ENCODE measurements around the gene HIF1AN.
A peak's percentile ranks its signal among the peaks of the same experiment; 100 is the strongest.
"Not testable (repeated sequence)": the region's sequence is repeated elsewhere in the genome, so short reads cannot be mapped to it uniquely, and the experiment has no call there.

HIF1AN gene

GRCh38 chr10:100561005-100561404 is 25.3 kb downstream of the HIF1AN start:
- no peaks in the 10 kb centered on the region for H3K9me3 ChIP-seq (ENCODE audit: low read length)

GRCh38 chr10:100562008-100562672 is 26.4 kb downstream of the HIF1AN start:
- Histone ChIP-seq H3K9me3 (ENCODE audit: low read length) (no peaks in the 10 kb centered on the region), H3K4me3 (ENCODE audit: low read length) (no peak overlapping the region), H3K27me3 (ENCODE audit: insufficient read depth, low read length) (peaks cover 5% of the 10 kb centered on the region), H2AFZ (ENCODE audit: low read depth, low read length) (no peak overlapping the region), H3K4me1 (ENCODE audit: insufficient read depth, low read length) (no peaks in the 10 kb centered on the region), H3K36me3 (ENCODE audit: insufficient read depth, low read length) (peaks cover 3% of the 10 kb centered on the region)

More at GRCh38 chr10:100561005-100561404, 25.3 kb downstream of the HIF1AN start:
- Histone ChIP-seq H3K4me1 (ENCODE audit: insufficient read depth, low read length) (no peaks in the 10 kb centered on the region), H3K27me3 (ENCODE audit: insufficient read depth, low read length) (no peaks in the 10 kb centered on the region), H2AFZ (ENCODE audit: low read depth, low read length) (no peak overlapping the region), H3K4me3 (ENCODE audit: low read length) (no peak overlapping the region), H3K36me3 (ENCODE audit: insufficient read depth, low read length) (peaks cover 3% of the 10 kb centered on the region)

- no peaks in the 10 kb centered on the region for H3K36me3 ChIP-seq (ENCODE audit: insufficient read depth, low read length)
- peaks cover 11% of the 10 kb centered on the region for H3K27me3 ChIP-seq (ENCODE audit: insufficient read depth, low read length)
These were observed 29.7 kb downstream of the HIF1AN start for GRCh38 chr10:100565206-100565985.

GRCh38 chr10:100566561-100566960 is 30.8 kb downstream of the HIF1AN start:
- H2AFZ ChIP-seq (ENCODE audit: low read depth, low read length), result no peak overlapping the region
- H3K36me3 ChIP-seq (ENCODE audit: insufficient read depth, low read length), result no peaks in the 10 kb centered on the region
- no peak overlapping the region for H3K4me3 ChIP-seq (ENCODE audit: low read length)
- H3K9me3 ChIP-seq (ENCODE audit: low read length), result no peaks in the 10 kb centered on the region
- peaks cover 11% of the 10 kb centered on the region for H3K4me1 ChIP-seq (ENCODE audit: insufficient read depth, low read length)
- H3K27me3 ChIP-seq (ENCODE audit: insufficient read depth, low read length), result peaks cover 11% of the 10 kb centered on the region

More at GRCh38 chr10:100565206-100565985, 29.7 kb downstream of the HIF1AN start:
- Histone ChIP-seq H3K4me1 (ENCODE audit: insufficient read depth, low read length) (peaks cover 2% of the 10 kb centered on the region), H3K9me3 (ENCODE audit: low read length) (no peaks in the 10 kb centered on the region), H3K4me3 (ENCODE audit: low read length) (no peak overlapping the region), H2AFZ (ENCODE audit: low read depth, low read length) (no peak overlapping the region)

- Histone ChIP-seq H3K4me1 (ENCODE audit: insufficient read depth, low read length) (peaks cover 11% of the 10 kb centered on the region), H3K27me3 (ENCODE audit: insufficient read depth, low read length) (peaks cover 11% of the 10 kb centered on the region), H3K36me3 (ENCODE audit: insufficient read depth, low read length) (no peaks in the 10 kb centered on the region), H3K9me3 (ENCODE audit: low read length) (no peaks in the 10 kb centered on the region), H3K4me3 (ENCODE audit: low read length) (no peak overlapping the region), H2AFZ (ENCODE audit: low read depth, low read length) (no peak overlapping the region)
These were observed 31.5 kb downstream of the HIF1AN start for GRCh38 chr10:100567249-100567648.

- H3K27me3 ChIP-seq (ENCODE audit: insufficient read depth, low read length), result peaks cover 11% of the 10 kb centered on the region
- no peaks in the 10 kb centered on the region for H3K9me3 ChIP-seq (ENCODE audit: low read length)
- no peaks in the 10 kb centered on the region for H3K36me3 ChIP-seq (ENCODE audit: insufficient read depth, low read length)
- no peak overlapping the region for H3K4me3 ChIP-seq (ENCODE audit: low read length)
- H3K4me1 ChIP-seq (ENCODE audit: insufficient read depth, low read length), result peaks cover 11% of the 10 kb centered on the region
- no peak overlapping the region for H2AFZ ChIP-seq (ENCODE audit: low read depth, low read length)
These were observed 32.1 kb downstream of the HIF1AN start for GRCh38 chr10:100567826-100568225.

GRCh38 chr10:100568912-100569311 is 33.2 kb downstream of the HIF1AN start:
- peaks cover 11% of the 10 kb centered on the region for H3K27me3 ChIP-seq (ENCODE audit: insufficient read depth, low read length)
- no peaks in the 10 kb centered on the region for H3K36me3 ChIP-seq (ENCODE audit: insufficient read depth, low read length)
- no peak overlapping the region for H2AFZ ChIP-seq (ENCODE audit: low read depth, low read length)
- H3K9me3 ChIP-seq (ENCODE audit: low read length), result no peaks in the 10 kb centered on the region
- no peak overlapping the region for H3K4me3 ChIP-seq (ENCODE audit: low read length)
- peaks cover 11% of the 10 kb centered on the region for H3K4me1 ChIP-seq (ENCODE audit: insufficient read depth, low read length)

GRCh38 chr10:100569687-100570481 is 34.1 kb downstream of the HIF1AN start:
- Histone ChIP-seq H3K9me3 (ENCODE audit: low read length) (no peaks in the 10 kb centered on the region), H3K27me3 (ENCODE audit: insufficient read depth, low read length) (peaks cover 13% of the 10 kb centered on the region), H3K4me3 (ENCODE audit: low read length) (peak overlapping the region; percentile 45), H3K4me1 (ENCODE audit: insufficient read depth, low read length) (peaks cover 11% of the 10 kb centered on the region), H3K36me3 (ENCODE audit: insufficient read depth, low read length) (no peaks in the 10 kb centered on the region), H2AFZ (ENCODE audit: low read depth, low read length) (no peak overlapping the region)

GRCh38 chr10:100570506-100570905 is 34.8 kb downstream of the HIF1AN start:
- H3K4me3 ChIP-seq (ENCODE audit: low read length), result peak overlapping the region; percentile 45

GRCh38 chr10:100571084-100571856 is 35.5 kb downstream of the HIF1AN start:
- Histone ChIP-seq H3K27me3 (ENCODE audit: insufficient read depth, low read length) (peaks cover 13% of the 10 kb centered on the region), H3K4me1 (ENCODE audit: insufficient read depth, low read length) (peaks cover 11% of the 10 kb centered on the region), H3K36me3 (ENCODE audit: insufficient read depth, low read length) (no peaks in the 10 kb centered on the region), H3K9me3 (ENCODE audit: low read length) (no peaks in the 10 kb centered on the region), H3K4me3 (ENCODE audit: low read length) (no peak overlapping the region), H2AFZ (ENCODE audit: low read depth, low read length) (no peak overlapping the region)

More at GRCh38 chr10:100570506-100570905, 34.8 kb downstream of the HIF1AN start:
- Histone ChIP-seq H3K36me3 (ENCODE audit: insufficient read depth, low read length) (no peaks in the 10 kb centered on the region), H3K4me1 (ENCODE audit: insufficient read depth, low read length) (peaks cover 11% of the 10 kb centered on the region), H3K9me3 (ENCODE audit: low read length) (no peaks in the 10 kb centered on the region), H3K27me3 (ENCODE audit: insufficient read depth, low read length) (peaks cover 13% of the 10 kb centered on the region), H2AFZ (ENCODE audit: low read depth, low read length) (no peak overlapping the region)

- H3K4me3 ChIP-seq (ENCODE audit: low read length); H3K36me3 ChIP-seq (ENCODE audit: insufficient read depth, low read length); H2AFZ ChIP-seq (ENCODE audit: low read depth, low read length); H3K9me3 ChIP-seq (ENCODE audit: low read length); H3K27me3 ChIP-seq (ENCODE audit: insufficient read depth, low read length): not testable (repeated sequence)
- H3K4me1 ChIP-seq (ENCODE audit: insufficient read depth, low read length), result peaks cover 11% of the 10 kb centered on the region
These were observed 39.4 kb downstream of the HIF1AN start for GRCh38 chr10:100575146-100575545.

GRCh38 chr10:100575585-100576281 is 40.0 kb downstream of the HIF1AN start:
- Histone ChIP-seq H3K36me3 (ENCODE audit: insufficient read depth, low read length) (no peaks in the 10 kb centered on the region), H2AFZ (ENCODE audit: low read depth, low read length) (no peak overlapping the region), H3K27me3 (ENCODE audit: insufficient read depth, low read length) (peaks cover 10% of the 10 kb centered on the region)

More at GRCh38 chr10:100575585-100576281, 40.0 kb downstream of the HIF1AN start:
- Histone ChIP-seq H3K4me3 (ENCODE audit: low read length) (no peak overlapping the region), H3K4me1 (ENCODE audit: insufficient read depth, low read length) (peaks cover 5% of the 10 kb centered on the region), H3K9me3 (ENCODE audit: low read length) (no peaks in the 10 kb centered on the region)

Data from neuron (in vitro differentiated cells).